Activated naive CD8-positive, alpha-beta T cell (primary cell): Measurements from ENCODE around the gene CD40LG.

ENCODE experiments used
- H3K27ac Mint-ChIP-seq: one replicate; pipeline ENCODE4 v1.8.0; 2021; ENCODE audit warnings: mixed read lengths
- H3K27me3 Mint-ChIP-seq: one replicate; pipeline ENCODE4 v1.8.0; 2021; ENCODE audit warnings: mixed read lengths
- H3K36me3 Mint-ChIP-seq: one replicate; pipeline ENCODE4 v1.8.0; 2021; ENCODE audit warnings: mixed read lengths
- H3K4me1 Mint-ChIP-seq: one replicate; pipeline ENCODE4 v1.8.0; 2021; ENCODE audit warnings: low read depth, mixed read lengths
- H3K4me3 Mint-ChIP-seq: one replicate; pipeline ENCODE4 v1.8.0; 2021; ENCODE audit warnings: mild to moderate bottlenecking, mixed read lengths
- H3K9me3 Mint-ChIP-seq: one replicate; pipeline ENCODE4 v1.8.0; 2021; ENCODE audit warnings: low read depth, mixed read lengths

The CD40LG gene

GRCh38 chrX:136708348-136708747, 60.4 kb downstream of the CD40LG start:
- Mint-ChIP-seq H3K27ac (peak overlapping the region; percentile 84), H3K4me1 (peaks cover 43% of the 10 kb centered on the region), H3K27me3 (no peaks in the 10 kb centered on the region), H3K9me3 (no peaks in the 10 kb centered on the region), H3K36me3 (peaks cover 5% of the 10 kb centered on the region), H3K4me3 (no peak overlapping the region)
